ENCODE data around the gene CCDC172. TPM values are rescaled to one million over a fixed set of nuclear protein-coding genes. Genes with fewer than 3 reads are reported as not detected.
A peak's percentile ranks its signal among the peaks of the same experiment; 100 is the strongest.
"Not testable (repeated sequence)": the region's sequence is repeated elsewhere in the genome, so short reads cannot be mapped to it uniquely, and the experiment has no call there.

CCDC172 gene
- total RNA-seq, 4 donors from 2014 or later, result not detected

DNA sequence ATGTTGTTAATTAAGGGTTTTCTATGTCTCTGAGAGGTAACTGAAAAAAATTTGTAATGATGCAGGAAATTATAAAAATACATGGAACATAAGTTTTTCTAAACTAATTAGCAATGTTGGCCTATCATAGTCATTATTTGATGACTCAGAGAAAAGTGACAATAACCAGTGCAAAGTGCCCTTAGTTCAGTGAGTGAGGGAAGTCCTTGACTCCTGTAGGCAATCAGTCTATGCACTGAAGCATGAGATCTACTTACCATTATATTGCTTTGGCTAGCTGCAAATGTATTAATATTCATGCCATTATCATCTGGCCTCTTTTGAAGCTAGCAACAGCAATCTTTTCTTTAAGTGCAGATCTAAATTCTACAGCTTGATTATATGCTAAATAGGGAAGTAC is 40.6 kb downstream of the CCDC172 start:
- TF ChIP-seq CTCF (IDR thresholded peaks at IDR 0.05) (no peak), POLR2A (IDR thresholded peaks at IDR 0.05) (no peak)
- no peaks in the 10 kb centered on the region for H3K36me3 ChIP-seq

GRCh38 chr10:116371737-116372136 is 47.5 kb downstream of the CCDC172 start:
- Histone ChIP-seq H3K4me1 (no peaks in the 10 kb centered on the region), H3K4me3 (no peak overlapping the region), H3K36me3 (no peaks in the 10 kb centered on the region), H3K27me3 (no peaks in the 10 kb centered on the region), H3K9me3 (no peaks in the 10 kb centered on the region), H3K27ac (no peak overlapping the region)
- no peak for TF ChIP-seq POLR2A (IDR thresholded peaks at IDR 0.05)
- no peak for TF ChIP-seq CTCF (IDR thresholded peaks at IDR 0.05)
- DNase-seq, result no peak

More for the DNA sequence above, 40.6 kb downstream of the CCDC172 start:
- H3K27ac ChIP-seq, result no peak overlapping the region
- H3K4me1 ChIP-seq, result no peaks in the 10 kb centered on the region
- H3K27me3 ChIP-seq, result no peaks in the 10 kb centered on the region
- H3K9me3 ChIP-seq, result no peaks in the 10 kb centered on the region
- no peak for DNase-seq
- no peak overlapping the region for H3K4me3 ChIP-seq

DNA sequence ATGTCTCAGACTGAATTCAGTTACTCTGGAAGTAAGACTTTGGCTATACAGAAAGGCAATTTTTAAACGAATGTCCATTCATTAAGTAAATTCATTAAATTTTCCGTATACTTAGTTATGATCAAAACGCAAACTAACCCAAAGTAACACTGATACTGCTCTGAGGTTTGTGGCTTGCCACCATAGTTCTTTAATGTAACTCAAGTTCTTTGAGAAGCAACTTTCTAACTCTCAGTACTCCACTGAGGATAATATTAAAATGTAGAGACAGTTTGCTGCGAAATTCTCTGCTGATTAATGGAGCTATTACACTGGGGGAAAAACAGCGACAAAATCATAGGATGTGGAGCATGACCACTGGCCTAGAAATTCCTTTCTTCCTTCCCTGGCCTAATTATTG is 58.0 kb downstream of the CCDC172 start:
- TF ChIP-seq CTCF (IDR thresholded peaks at IDR 0.05) (no peak), POLR2A (IDR thresholded peaks at IDR 0.05) (no peak)
- Histone ChIP-seq H3K27ac (no peak overlapping the region), H3K36me3 (no peaks in the 10 kb centered on the region), H3K4me3 (no peak overlapping the region), H3K9me3 (no peaks in the 10 kb centered on the region), H3K27me3 (no peaks in the 10 kb centered on the region), H3K4me1 (no peaks in the 10 kb centered on the region)
- DNase-seq, result no peak

GRCh38 chr10:116385311-116385710 is 61.1 kb downstream of the CCDC172 start:
- no peak overlapping the region for H3K4me3 ChIP-seq
- no peaks in the 10 kb centered on the region for H3K36me3 ChIP-seq
- H3K27ac ChIP-seq, result no peak overlapping the region
- no peak for DNase-seq
- no peaks in the 10 kb centered on the region for H3K4me1 ChIP-seq
- H3K27me3 ChIP-seq, result no peaks in the 10 kb centered on the region
- H3K9me3 ChIP-seq, result no peaks in the 10 kb centered on the region
- TF ChIP-seq CTCF (IDR thresholded peaks at IDR 0.05) (no peak), POLR2A (IDR thresholded peaks at IDR 0.05) (no peak)

GRCh38 chr10:116385994-116386809 is 62.0 kb downstream of the CCDC172 start:
- no peak overlapping the region for H3K4me3 ChIP-seq
- no peaks in the 10 kb centered on the region for H3K9me3 ChIP-seq
- H3K36me3 ChIP-seq, result no peaks in the 10 kb centered on the region
- H3K4me1 ChIP-seq, result no peaks in the 10 kb centered on the region
- TF ChIP-seq CTCF (IDR thresholded peaks at IDR 0.05) (peak in 5 of 6 experiments; percentile 17 to 54 (median 39)), POLR2A (IDR thresholded peaks at IDR 0.05) (no peak)
- DNase-seq, result no peak
- H3K27me3 ChIP-seq, result no peaks in the 10 kb centered on the region
- H3K27ac ChIP-seq, result no peak overlapping the region

DNA sequence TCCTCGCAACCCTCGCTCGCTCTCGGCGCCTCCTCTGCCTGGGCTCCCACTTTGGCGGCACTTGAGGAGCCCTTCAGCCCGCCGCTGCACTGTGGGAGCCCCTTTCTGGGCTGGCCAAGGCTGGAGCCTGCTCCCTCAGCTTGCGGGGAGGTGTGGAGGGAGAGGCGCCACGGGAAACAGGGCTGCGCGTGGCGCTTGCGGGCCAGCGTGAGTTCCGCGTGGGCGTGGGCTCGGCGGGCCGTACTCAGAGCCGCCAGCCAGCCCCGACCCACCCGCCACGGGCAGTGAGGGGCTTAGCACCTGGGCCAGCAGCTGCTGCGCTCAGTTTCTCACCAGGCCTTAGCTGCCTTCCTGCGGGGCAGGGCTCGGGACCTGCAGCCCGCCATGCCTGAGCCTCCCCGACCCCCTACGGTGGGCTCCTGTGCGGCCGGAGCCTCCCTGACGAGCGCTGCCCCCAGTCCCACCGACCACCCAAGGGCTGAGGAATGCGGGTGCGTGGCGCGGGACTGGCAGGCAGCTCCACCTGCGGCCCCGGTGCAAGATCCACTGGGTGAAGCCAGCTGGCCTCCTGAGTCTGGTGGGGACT is 69.1 kb downstream of the CCDC172 start:
- H3K4me1 ChIP-seq, H3K4me3 ChIP-seq, H3K27ac ChIP-seq, DNase-seq, H3K36me3 ChIP-seq, H3K9me3 ChIP-seq, H3K27me3 ChIP-seq: not testable (repeated sequence)

Data from Peyer's patch (tissue), 4 donors.